Fibroblast of lung (primary cell): ENCODE measurements around the gene TARM1.

ENCODE experiments used
- CTCF ChIP-seq, 2 donors: IDR thresholded peaks in 1 of 2; conservative IDR thresholded peaks in 1 of 2; 1 replicate in 1 of 2; 2 replicates in 1 of 2; pipeline ENCODE4 v1.5.1; 2011 to 2012; ENCODE audit warnings: low read length in 2 of 2, control low read depth in 1 of 2, inconsistent platforms in 1 of 2, low read depth in 1 of 2, mild to moderate bottlenecking in 1 of 2
- EZH2 ChIP-seq: IDR thresholded peaks from 2 replicates; pipeline ENCODE4 v1.5.1; 2012; ENCODE audit warnings: low read length, control low read depth, mild to moderate bottlenecking; ENCODE audit errors: missing control alignments

- TF ChIP-seq CTCF (conservative IDR thresholded peaks at IDR 0.05 in 1 of 2, IDR thresholded peaks at IDR 0.05 in 1 of 2; ENCODE audit: low read depth in 1 of 2, low read length in 2 of 2): no peak
- TF ChIP-seq EZH2: no peak
Measured at GRCh38 chr19:54045771-54046170, 35.4 kb downstream of the TARM1 start.
